Osteoblast (primary cell): ENCODE data around the gene COX10. TPM values are rescaled to one million over a fixed set of nuclear protein-coding genes. Genes with fewer than 3 reads are reported as not detected.

Experiments
- DNase-seq: peaks from one replicate; pipeline ENCODE4 v3.0.0; 2011; ENCODE audit warnings: low spot score, mixed read lengths; ENCODE audit not compliant: insufficient read length; ENCODE audit errors: missing footprints
- H2AFZ ChIP-seq: 2 replicates; pipeline ENCODE4 v1.6.0; 2011; ENCODE audit warnings: mild to moderate bottlenecking, low read length
- H3K27ac ChIP-seq: 2 replicates; pipeline ENCODE4 v1.5.1; 2011; ENCODE audit warnings: mild to moderate bottlenecking, low read depth, low read length, moderate library complexity
- H3K27me3 ChIP-seq: 2 replicates; pipeline ENCODE4 v1.6.0; 2012; ENCODE audit warnings: mild to moderate bottlenecking, control low read depth, inconsistent platforms, low read length, moderate library complexity; ENCODE audit not compliant: insufficient read depth
- H3K36me3 ChIP-seq: 2 replicates; pipeline ENCODE4 v1.5.1; 2011; ENCODE audit warnings: mild to moderate bottlenecking, low read length, control low read depth, moderate library complexity; ENCODE audit not compliant: insufficient read depth
- H3K4me1 ChIP-seq: 2 replicates; pipeline ENCODE4 v1.5.1; 2011; ENCODE audit warnings: mild to moderate bottlenecking, low read length, control low read depth, moderate library complexity; ENCODE audit not compliant: insufficient read depth
- H3K4me2 ChIP-seq: 2 replicates; pipeline ENCODE4 v1.6.0; 2011; ENCODE audit warnings: mild to moderate bottlenecking, low read length; ENCODE audit not compliant: insufficient read depth
- H3K4me3 ChIP-seq: fragments of 200-600 bp; sonication (generic); 3 replicates; pipeline ENCODE4 v1.5.1; 2012; ENCODE audit warnings: mild to moderate bottlenecking, low read length, inconsistent platforms; ENCODE audit not compliant: insufficient read depth
- H3K79me2 ChIP-seq: 2 replicates; pipeline ENCODE4 v1.6.0; 2012; ENCODE audit warnings: mild to moderate bottlenecking, low read length, control low read depth, inconsistent platforms; ENCODE audit not compliant: insufficient read depth
- H3K9me3 ChIP-seq: 2 replicates; pipeline ENCODE4 v1.5.1; 2011; ENCODE audit warnings: low read depth, low read length, control low read depth
- H4K20me1 ChIP-seq: 2 replicates; pipeline ENCODE4 v1.6.0; 2012; ENCODE audit warnings: mild to moderate bottlenecking, low read length, control low read depth; ENCODE audit not compliant: insufficient read depth
- total RNA-seq: library from RNA; depleted of rRNA; stranded (reverse); fragments of >200 nt; gene quantifications from 2 replicates; pipeline ENCODE4 v1.2.3, GENCODE V29; 2012
- TF ChIP-seq, protein P1 (sequence below): IDR thresholded peaks from 2 replicates; pipeline ENCODE4 v1.5.1; 2011; ENCODE audit warnings: mild to moderate bottlenecking, low read depth, low read length, moderate library complexity; ENCODE audit errors: extremely low read depth

The COX10 gene
- total RNA-seq, 1 donor, result 14.8 TPM

DNA sequence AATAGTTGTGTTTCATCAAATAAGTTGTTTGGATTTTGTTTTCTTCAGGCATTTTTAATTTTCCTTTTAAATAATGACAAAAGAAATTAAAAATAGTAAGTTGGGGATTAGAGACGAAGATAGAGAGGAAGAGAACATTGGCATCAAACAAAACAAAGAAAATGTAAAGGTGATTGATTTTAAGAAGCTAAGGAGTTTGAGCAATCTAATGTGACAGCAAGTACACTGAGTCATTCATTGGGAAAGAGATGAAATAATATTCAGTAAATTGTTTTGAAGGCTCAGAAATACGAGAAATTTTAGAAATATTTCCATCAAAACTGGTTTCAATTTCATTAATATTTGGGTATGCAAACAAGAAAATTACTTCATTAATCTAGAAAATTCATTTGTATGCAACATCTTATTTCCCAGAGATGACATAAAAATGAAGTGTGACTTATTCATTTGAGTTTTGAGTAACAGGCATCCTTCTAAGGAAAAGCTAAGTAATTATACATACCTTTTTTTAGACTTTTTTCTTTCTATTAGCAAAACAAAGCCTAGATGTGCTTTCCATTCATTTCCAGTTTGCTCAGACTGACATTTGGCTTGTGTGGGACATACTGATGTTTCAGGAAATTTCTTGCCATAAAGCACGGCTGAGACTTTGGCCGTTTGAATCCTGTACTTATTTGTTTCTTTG is 66.7 kb downstream of the COX10 start:
- H4K20me1 ChIP-seq, result no peaks in the 10 kb centered on the region
- no peak for DNase-seq

DNA sequence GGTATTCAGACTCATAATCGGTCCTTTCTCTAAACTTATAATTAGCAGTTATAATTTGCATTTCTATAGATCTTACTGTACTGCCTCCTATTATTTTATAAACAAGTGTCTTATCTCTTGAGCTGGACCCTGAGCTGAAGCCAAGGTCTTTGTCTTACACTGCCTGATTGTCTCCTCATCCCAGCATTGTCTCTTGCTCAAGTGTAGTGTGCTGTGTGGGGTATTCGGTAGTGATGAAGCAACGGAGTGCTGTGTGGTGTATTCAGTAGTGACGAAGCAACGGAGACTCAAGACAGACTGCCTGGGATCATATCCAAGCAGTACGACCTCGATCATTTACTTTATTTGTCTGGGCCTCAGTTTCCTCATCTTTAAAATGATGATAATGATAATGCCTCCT is 69.3 kb downstream of the COX10 start:
- Histone ChIP-seq H2AFZ (no peak overlapping the region), H3K4me1 (peaks cover 2% of the 10 kb centered on the region), H3K27ac (no peak overlapping the region), H3K4me3 (no peak overlapping the region), H3K79me2 (peaks cover under 1% of the 10 kb centered on the region), H3K9me3 (no peaks in the 10 kb centered on the region), H3K36me3 (no peaks in the 10 kb centered on the region), H4K20me1 (peaks cover 2% of the 10 kb centered on the region), H3K4me2 (no peak overlapping the region), H3K27me3 (no peaks in the 10 kb centered on the region)
- no peak for DNase-seq
- TF ChIP-seq, protein P1, sequence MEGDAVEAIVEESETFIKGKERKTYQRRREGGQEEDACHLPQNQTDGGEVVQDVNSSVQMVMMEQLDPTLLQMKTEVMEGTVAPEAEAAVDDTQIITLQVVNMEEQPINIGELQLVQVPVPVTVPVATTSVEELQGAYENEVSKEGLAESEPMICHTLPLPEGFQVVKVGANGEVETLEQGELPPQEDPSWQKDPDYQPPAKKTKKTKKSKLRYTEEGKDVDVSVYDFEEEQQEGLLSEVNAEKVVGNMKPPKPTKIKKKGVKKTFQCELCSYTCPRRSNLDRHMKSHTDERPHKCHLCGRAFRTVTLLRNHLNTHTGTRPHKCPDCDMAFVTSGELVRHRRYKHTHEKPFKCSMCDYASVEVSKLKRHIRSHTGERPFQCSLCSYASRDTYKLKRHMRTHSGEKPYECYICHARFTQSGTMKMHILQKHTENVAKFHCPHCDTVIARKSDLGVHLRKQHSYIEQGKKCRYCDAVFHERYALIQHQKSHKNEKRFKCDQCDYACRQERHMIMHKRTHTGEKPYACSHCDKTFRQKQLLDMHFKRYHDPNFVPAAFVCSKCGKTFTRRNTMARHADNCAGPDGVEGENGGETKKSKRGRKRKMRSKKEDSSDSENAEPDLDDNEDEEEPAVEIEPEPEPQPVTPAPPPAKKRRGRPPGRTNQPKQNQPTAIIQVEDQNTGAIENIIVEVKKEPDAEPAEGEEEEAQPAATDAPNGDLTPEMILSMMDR, result no peak

More for the DNA sequence above, 66.7 kb downstream of the COX10 start:
- no peak overlapping the region for H3K4me2 ChIP-seq
- TF ChIP-seq, protein P1, result no peak
- no peaks in the 10 kb centered on the region for H3K4me1 ChIP-seq
- no peaks in the 10 kb centered on the region for H3K9me3 ChIP-seq
- no peak overlapping the region for H2AFZ ChIP-seq
- no peaks in the 10 kb centered on the region for H3K79me2 ChIP-seq
- no peaks in the 10 kb centered on the region for H3K36me3 ChIP-seq
- H3K27ac ChIP-seq, result no peak overlapping the region
- H3K4me3 ChIP-seq, result no peak overlapping the region
- no peaks in the 10 kb centered on the region for H3K27me3 ChIP-seq

DNA sequence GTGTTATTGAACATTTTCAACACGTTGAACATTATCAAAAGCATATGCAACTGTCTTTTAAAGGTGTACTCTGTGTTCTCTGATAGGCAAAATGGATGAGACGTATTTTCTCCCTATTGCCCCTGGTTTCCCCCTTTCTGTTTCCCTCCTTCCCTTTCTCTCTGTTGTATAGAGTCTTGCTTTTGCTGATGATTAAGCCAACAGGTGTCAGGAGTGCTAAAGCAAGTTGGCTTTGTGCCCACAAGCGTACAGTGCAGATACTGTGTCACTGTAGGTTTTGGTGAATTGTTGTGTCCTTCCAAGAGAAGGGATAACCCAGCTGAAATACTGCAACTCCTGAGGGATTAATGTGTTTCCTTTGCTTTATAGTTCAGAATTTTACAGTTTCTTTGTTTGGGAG is 74.4 kb downstream of the COX10 start:
- H2AFZ ChIP-seq, result no peak overlapping the region
- H3K4me3 ChIP-seq, result no peak overlapping the region
- TF ChIP-seq, protein P1, result no peak

DNA sequence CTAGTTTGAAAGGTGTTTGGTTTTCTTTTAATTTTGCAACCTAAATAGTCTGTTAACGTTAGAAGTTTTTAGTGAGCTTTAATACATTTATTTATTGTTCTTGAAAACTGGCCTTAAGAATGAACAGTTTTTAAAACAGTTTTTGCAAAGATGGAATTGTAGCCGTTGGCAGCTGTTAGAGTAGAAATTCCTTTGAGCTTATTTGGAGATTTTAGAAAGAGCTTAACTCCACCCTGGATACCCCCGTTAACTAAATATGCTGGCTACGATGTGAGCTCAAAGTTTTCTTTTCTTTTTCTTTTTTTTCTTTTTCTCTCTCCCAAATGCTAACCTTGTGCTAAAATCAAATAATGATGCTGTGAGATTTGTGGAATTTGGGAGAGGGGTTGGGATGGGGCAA is 75.2 kb downstream of the COX10 start:
- Histone ChIP-seq H3K4me3 (no peak overlapping the region), H3K4me2 (peak overlapping the region; percentile 58), H3K27me3 (no peaks in the 10 kb centered on the region), H4K20me1 (peaks cover 4% of the 10 kb centered on the region), H3K27ac (no peak overlapping the region), H3K9me3 (no peaks in the 10 kb centered on the region), H2AFZ (no peak overlapping the region), H3K36me3 (no peaks in the 10 kb centered on the region), H3K79me2 (peaks cover 4% of the 10 kb centered on the region), H3K4me1 (peaks cover 4% of the 10 kb centered on the region)
- TF ChIP-seq, protein P1, result no peak
- DNase-seq, result no peak

More for the DNA sequence above, 74.4 kb downstream of the COX10 start:
- Histone ChIP-seq H3K27me3 (no peaks in the 10 kb centered on the region), H3K27ac (no peak overlapping the region), H3K4me1 (peaks cover 4% of the 10 kb centered on the region), H3K79me2 (peaks cover 4% of the 10 kb centered on the region), H3K9me3 (no peaks in the 10 kb centered on the region), H3K36me3 (no peaks in the 10 kb centered on the region), H4K20me1 (peaks cover 4% of the 10 kb centered on the region), H3K4me2 (no peak overlapping the region)
- DNase-seq, result no peak
